GM12878 (cell line): Measurements from ENCODE around the gene TSBP1. TPM values are rescaled to one million over a fixed set of nuclear protein-coding genes. Genes with fewer than 3 reads are reported as not detected.

ENCODE experiments used
- ATAC-seq: fragments of 200-7000 bp; cut with Tn5 transposase; 3 replicates; pipeline ENCODE4 v1.9.1; 2020; ENCODE audit warnings: mild to moderate bottlenecking, moderate library complexity
- BruUV-seq: library from RNA; stranded (reverse); fragments of 400-500 nt; replicated peaks from 2 replicates; lab custom pipeline; 2021; lab: Mats Ljungman, UMichigan
- CTCF ChIA-PET: fragments of 300-600 bp; sonication (Branson Sonifier 250); formaldehyde crosslinking; extraction: SDS; loops from one replicate; lab custom pipeline; 2021; ENCODE audit warnings: inconsistent platforms; lab: Yijun Ruan, JAX
- POLR2A ChIA-PET: fragments of 350-600 bp; formaldehyde crosslinking; extraction: SDS; loops from one replicate; lab custom pipeline; 2021; ENCODE audit warnings: inconsistent platforms; lab: Charles Lee
- RAD21 ChIA-PET: fragments of 300-600 bp; sonication (Branson Sonifier 250); formaldehyde crosslinking; loops from one replicate; lab custom pipeline; 2023; ENCODE audit warnings: antibody characterized with exemption; ENCODE audit not compliant: unreplicated experiment; lab: Charles Lee
- SMC1A ChIA-PET: fragments of 300-600 bp; sonication (Branson Sonifier 250); formaldehyde crosslinking; loops from one replicate; lab custom pipeline; 2023; ENCODE audit not compliant: unreplicated experiment, uncharacterized antibody; lab: Charles Lee
- DNase-seq: peaks from one replicate; pipeline ENCODE4 v3.0.0-alpha.2; 2011; ENCODE audit warnings: low read depth, low spot score
- FAIRE-seq: peaks from 3 replicates; lab custom pipeline; 2011; peaks lifted over from hg19 to GRCh38; lab: Jason Lieb, UNC
- H2AFZ ChIP-seq: 2 replicates; pipeline ENCODE4 v1.6.0; 2011; ENCODE audit warnings: low read depth, low read length, control low read depth; ENCODE audit not compliant: control insufficient read depth
- H3K27ac ChIP-seq: 2 replicates; pipeline ENCODE4 v1.5.1; 2011; ENCODE audit warnings: control low read depth; ENCODE audit not compliant: control insufficient read depth, insufficient read depth
- H3K27me3 ChIP-seq, 2 experiments: replicated peaks in 1 of 2; 2 replicates each; pipeline versions ENCODE4 v1.6.0 to v1.6.1; 2011; ENCODE audit warnings: low read length in 1 of 2; ENCODE audit not compliant: control insufficient read depth in 2 of 2, insufficient read depth in 2 of 2
- H3K36me3 ChIP-seq, 2 experiments: 2 replicates each; pipeline ENCODE4 v1.5.1; 2011; ENCODE audit warnings: low read length in 1 of 2; ENCODE audit not compliant: control insufficient read depth in 2 of 2, insufficient read depth in 2 of 2
- H3K4me1 ChIP-seq: 2 replicates; pipeline ENCODE4 v1.6.1; 2011; ENCODE audit warnings: mild to moderate bottlenecking, low read length, moderate library complexity, mixed read lengths; ENCODE audit not compliant: control insufficient read depth, insufficient read depth
- H3K4me2 ChIP-seq: 2 replicates; pipeline ENCODE4 v1.6.0; 2011; ENCODE audit warnings: control low read depth; ENCODE audit not compliant: control insufficient read depth, insufficient read depth
- H3K4me3 ChIP-seq: fragments of 200-600 bp; sonication (generic); 2 replicates; pipeline ENCODE4 v1.5.1; 2016
- H3K79me2 ChIP-seq: 2 replicates; pipeline ENCODE4 v1.6.0; 2011; ENCODE audit warnings: low read length; ENCODE audit not compliant: control insufficient read depth, insufficient read depth
- H3K9ac ChIP-seq: 2 replicates; pipeline ENCODE4 v1.8.0; 2011; ENCODE audit warnings: low read length, control low read depth, mixed read lengths; ENCODE audit not compliant: control insufficient read depth, insufficient read depth
- H3K9me3 ChIP-seq: replicated peaks from 3 replicates; pipeline ENCODE4 v1.5.1; 2011; ENCODE audit warnings: mild to moderate bottlenecking, low read length; ENCODE audit not compliant: control insufficient read depth, insufficient read depth
- H4K20me1 ChIP-seq: 2 replicates; pipeline ENCODE4 v1.6.0; 2011; ENCODE audit not compliant: control insufficient read depth, insufficient read depth
- CBFB ChIP-seq: IDR thresholded peaks from 2 replicates; pipeline ENCODE4 v1.6.1; 2016; ENCODE audit warnings: antibody characterized with exemption, low read depth
- EED ChIP-seq: sonication (generic); IDR thresholded peaks from 2 replicates; pipeline ENCODE4 v1.6.1; 2016; ENCODE audit warnings: antibody characterized with exemption, low read depth
- ELK1 ChIP-seq: IDR thresholded peaks from 2 replicates; pipeline ENCODE4 v1.6.1; 2012; ENCODE audit warnings: low read depth, low read length, improper control_type of control experiment
- EZH2 ChIP-seq: IDR thresholded peaks from 2 replicates; pipeline ENCODE4 v1.6.1; 2012; ENCODE audit warnings: low read depth, mild to moderate bottlenecking, control low read depth, inconsistent platforms, low read length, borderline replicate concordance; ENCODE audit not compliant: control insufficient read depth
- HDAC6 ChIP-seq: fragments of 200-600 bp; sonication (generic); IDR thresholded peaks from one replicate; pipeline ENCODE4 v1.8.0; 2017; ENCODE audit warnings: antibody characterized with exemption; ENCODE audit not compliant: unreplicated experiment
- IRF3 ChIP-seq: fragments of 450-650 bp; IDR thresholded peaks from 2 replicates; pipeline ENCODE4 v1.6.1; 2014; ENCODE audit warnings: mild to moderate bottlenecking
- KAT2A ChIP-seq: conservative IDR thresholded peaks from 2 replicates; pipeline ENCODE4 v1.6.1; 2011; ENCODE audit warnings: low read depth, low read length; ENCODE audit not compliant: control insufficient read depth
- LARP7 ChIP-seq: fragments of 450-650 bp; IDR thresholded peaks from 2 replicates; pipeline ENCODE4 v1.6.1; 2017; ENCODE audit warnings: mild to moderate bottlenecking
- NR2F1 ChIP-seq: fragments of 450-650 bp; conservative IDR thresholded peaks from 2 replicates; pipeline ENCODE4 v1.6.1; 2017; ENCODE audit warnings: mild to moderate bottlenecking
- PKNOX1 ChIP-seq: fragments of 450-650 bp; IDR thresholded peaks from 2 replicates; pipeline ENCODE4 v1.6.1; 2016; ENCODE audit warnings: mild to moderate bottlenecking
- POLR2A ChIP-seq: IDR thresholded peaks from 2 replicates; pipeline ENCODE4 v1.6.1; 2011; ENCODE audit warnings: low read depth, mild to moderate bottlenecking, low read length
- RAD51 ChIP-seq: fragments of 450-650 bp; IDR thresholded peaks from 2 replicates; pipeline ENCODE4 v1.6.1; 2016; ENCODE audit warnings: moderate library complexity, mild to moderate bottlenecking, inconsistent platforms
- STAT1 ChIP-seq: fragments of 450-650 bp; conservative IDR thresholded peaks from 2 replicates; pipeline ENCODE4 v1.6.1; 2014; ENCODE audit warnings: antibody characterized with exemption, mild to moderate bottlenecking
- ZNF384 ChIP-seq: IDR thresholded peaks from 2 replicates; pipeline ENCODE4 v1.6.1; 2012; ENCODE audit warnings: low read depth, mild to moderate bottlenecking, low read length, improper control_type of control experiment, borderline replicate concordance
- WGBS: methylation state at CpG from one replicate; pipeline ENCODE4 v1.1.6; 2016; ENCODE audit warnings: low lambda C conversion rate; ENCODE audit not compliant: insufficient replicate concordance, insufficient coverage; ENCODE audit errors: missing lambda C conversion rate; 5-methylcytosine and 5-hydroxymethylcytosine counted together
- in situ Hi-C: fragments of 300-500 bp; cut with MboI; formaldehyde crosslinking; loops from 9 replicates; pipeline ENCODE4 v1.14.3; 2018; ENCODE audit warnings: mixed read lengths
- intact Hi-C: fragments of 100-400 bp; cut with micrococcal nuclease; formaldehyde crosslinking; loops from one replicate; pipeline ENCODE4 v1.14.2; 2022; ENCODE audit not compliant: unreplicated experiment
- polyA plus RNA-seq, 11 experiments: library from polyadenylated mRNA; depleted of rRNA in 4 of 11; unstranded in 6 of 11; stranded (reverse) in 5 of 11; fragments of >200 nt; fragmentation: Nextera tagmentation in 4 of 11; fragmentation: Illumina TruSeq in 1 of 11; extraction: Ambion mirVana in 4 of 11; extraction: Trizol in 1 of 11; gene quantifications; 1 replicate in 1 of 11; 2 replicates in 10 of 11; pipeline versions ENCODE4 v1.2.1 to v1.2.3, GENCODE V29; 2011 to 2016; ENCODE audit warnings: inconsistent platforms in 2 of 11, missing spikeins in 2 of 11, low read depth in 1 of 11
- total RNA-seq, 4 experiments: library from RNA; depleted of rRNA in 3 of 4; stranded (reverse); fragments of >200 nt in 3 of 4; fragmentation: Illumina TruSeq in 1 of 4; extraction: Trizol in 1 of 4; gene quantifications; 2 replicates each; pipeline versions ENCODE4 v1.2.1 to v1.2.3, GENCODE V29; 2013 to 2021

The TSBP1 gene
- total and polyA plus RNA-seq, 10 of the 15 experiments (the other 5 are each of a cell fraction or from before 2014, with no cell fraction given): not detected

- 39% methylated on average over 1 of the region's 1 CpG for WGBS
- TF ChIP-seq LARP7: no peak
- TF ChIP-seq, all 136 proteins: peak for 0
- no peak for ATAC-seq
- no peak for DNase-seq
- no TSS peak for BruUV-seq
- Histone ChIP-seq H3K36me3 (no peaks in the 10 kb centered on the region), H3K9ac (no peak overlapping the region), H3K4me3 (no peak overlapping the region), H3K4me2 (no peak overlapping the region), H3K4me1 (no peaks in the 10 kb centered on the region), H2AFZ (no peak overlapping the region), H3K9me3 (no peaks in the 10 kb centered on the region), H3K27ac (no peak overlapping the region), H3K27me3 (peaks cover 2 to 4% of the 10 kb centered on the region in 2 experiments; a peak in 2 of 4 replicates), H3K79me2 (no peaks in the 10 kb centered on the region), H4K20me1 (no peaks in the 10 kb centered on the region)
- ChIA-PET SMC1A (interaction anchor here (0.6 to 5.7 kb wide), 13 partner anchors 9 to 393 kb away, joined by 3 to 32 read pairs (median 3); no protein-coding TSS in a partner anchor), RAD21 (interaction anchor here (0.6 to 1.6 kb wide), 4 partner anchors 152 to 386 kb away, joined by 3 to 4 read pairs (median 3); no protein-coding TSS in a partner anchor), POLR2A (no interaction called here), CTCF (interaction anchor here (0.8 to 1.9 kb wide), 8 partner anchors 9 to 382 kb away, joined by 3 to 9 read pairs (median 6); no protein-coding TSS in a partner anchor)
- in situ Hi-C loops: no loop called here
- FAIRE-seq: no peak
- intact Hi-C loops: no loop called here
Observed at GRCh38 chr6:32405656-32406055, 34.0 kb upstream of the TSBP1 start.

- H3K4me1 ChIP-seq: peaks cover 4% of the 10 kb centered on the region
- FAIRE-seq (no peak), DNase-seq (no peak), ATAC-seq (no peak)
- RAD21 ChIA-PET: interaction anchor here (1.8 kb wide), 1 partner anchor 383 kb away, joined by 4 read pairs; no protein-coding TSS in a partner anchor
- no peaks in the 10 kb centered on the region for H3K36me3 ChIP-seq
- SMC1A ChIA-PET: interaction anchor here (1.6 to 2.6 kb wide), 3 partner anchors 158 to 465 kb away, joined by 5 to 9 read pairs (median 6); no protein-coding TSS in a partner anchor
- H3K4me2 ChIP-seq: no peak overlapping the region
- H3K79me2 ChIP-seq: no peaks in the 10 kb centered on the region
- H3K27me3 ChIP-seq: peaks cover 2 to 4% of the 10 kb centered on the region in 2 experiments; a peak in 1 of 4 replicates
- H3K4me3 ChIP-seq: no peak overlapping the region
- H3K27ac ChIP-seq: no peak overlapping the region
- H3K9me3 ChIP-seq: peaks cover 2% of the 10 kb centered on the region; the same call in 1 of the 3 replicates
- no peak overlapping the region for H3K9ac ChIP-seq
- POLR2A ChIA-PET: interaction anchor here (0.6 to 1.1 kb wide), 2 partner anchors 169 to 298 kb away, joined by 3 read pairs; no protein-coding TSS in a partner anchor
- intact Hi-C loops: no loop called here
- CTCF ChIA-PET: interaction anchor here (2.1 to 3.3 kb wide), 3 partner anchors 11 to 298 kb away, joined by 9 to 20 read pairs (median 13); no protein-coding TSS in a partner anchor
- 43% methylated on average over 8 of the region's 8 CpGs for WGBS
- no peaks in the 10 kb centered on the region for H4K20me1 ChIP-seq
- in situ Hi-C loops: no loop called here
- no peak overlapping the region for H2AFZ ChIP-seq
- BruUV-seq: no TSS peak
- no peak for TF ChIP-seq RAD51
- TF ChIP-seq IRF3: no peak
- no peak for TF ChIP-seq POLR2A
- no peak for TF ChIP-seq ELK1
- no peak for TF ChIP-seq HDAC6
- TF ChIP-seq CBFB: no peak
- no peak for TF ChIP-seq ZNF384
- no peak for TF ChIP-seq EZH2
- no peak for TF ChIP-seq NR2F1
- no peak for TF ChIP-seq PKNOX1
- no peak for TF ChIP-seq KAT2A
- no peak for TF ChIP-seq STAT1
- TF ChIP-seq EED: no peak
Observed at GRCh38 chr6:32402812-32403211, 31.1 kb upstream of the TSBP1 start.
